Epithelial cell of proximal tubule (primary cell): ENCODE data around the gene PIAS2. TPM values are rescaled to one million over a fixed set of nuclear protein-coding genes. Genes with fewer than 3 reads are reported as not detected.

Experiments
- DNase-seq: peaks from one replicate; pipeline ENCODE4 v3.0.0-alpha.2; 2011; ENCODE audit warnings: low read depth
- H3K4me3 ChIP-seq: 2 replicates; pipeline ENCODE4 v1.5.1; 2011; ENCODE audit warnings: low read depth, mild to moderate bottlenecking, low read length
- CTCF ChIP-seq: conservative IDR thresholded peaks from 2 replicates; pipeline ENCODE4 v1.5.1; 2012; ENCODE audit warnings: low read depth, mild to moderate bottlenecking, low read length
- total RNA-seq: library from RNA; depleted of rRNA; stranded (reverse); fragments of >200 nt; gene quantifications from 2 replicates; pipeline ENCODE4 v1.2.3, GENCODE V29; 2015

The PIAS2 gene
- total RNA-seq, 1 donor from 2014 or later: 16.8 TPM

- H3K4me3 ChIP-seq: no peak overlapping the region
- no peak for TF ChIP-seq CTCF
- DNase-seq: no peak
Observed at GRCh38 chr18:46764586-46764985, 152.7 kb downstream of the PIAS2 start.

GRCh38 chr18:46761059-46761769, 156.1 kb downstream of the PIAS2 start:
- DNase-seq: no peak
- TF ChIP-seq CTCF: no peak
- H3K4me3 ChIP-seq: no peak overlapping the region

- TF ChIP-seq CTCF: no peak
- H3K4me3 ChIP-seq: no peak overlapping the region
- DNase-seq: no peak
Observed at GRCh38 chr18:46759890-46760289, 157.4 kb downstream of the PIAS2 start.

GRCh38 chr18:46756559-46757201, 160.6 kb downstream of the PIAS2 start, which contains the start of gene ST8SIA5:
ST8SIA5 (minus strand) TSS chr18:46757053; CDS start chr18:46756508, 545 bp downstream.
- H3K4me3 ChIP-seq: peak within 1 kb of the TSS; percentile 45
- DNase-seq: no peak
- TF ChIP-seq CTCF: no peak

- DNase-seq: no peak
- TF ChIP-seq CTCF: no peak
- peak overlapping the region; percentile 45 for H3K4me3 ChIP-seq
Observed at GRCh38 chr18:46756025-46756558, 161.2 kb downstream of the PIAS2 start.

GRCh38 chr18:46755315-46756024, 161.8 kb downstream of the PIAS2 start:
- no peak for DNase-seq
- no peak for TF ChIP-seq CTCF
- no peak overlapping the region for H3K4me3 ChIP-seq
